Tibial nerve (tissue), 3 donors: ENCODE results near the gene ARID5B.

ENCODE experiments used
- POLR2A ChIP-seq, 2 donors: fragments of 450-650 bp; IDR thresholded peaks; one replicate each; pipeline ENCODE4 v1.6.1; 2017; ENCODE audit warnings: antibody characterized with exemption in 2 of 2, mild to moderate bottlenecking in 2 of 2, moderate library complexity in 2 of 2
- TF ChIP-seq, protein P1 (sequence below), 5 experiments: fragments of 200-600 bp in 3 of 5; fragments of 450-650 bp in 2 of 5; sonication (generic) in 3 of 5; IDR thresholded peaks; one replicate each; pipeline ENCODE4 v1.5.1; 2016 to 2019; ENCODE audit warnings: antibody characterized with exemption in 5 of 5, mild to moderate bottlenecking in 3 of 5, moderate library complexity in 2 of 5

DNA sequence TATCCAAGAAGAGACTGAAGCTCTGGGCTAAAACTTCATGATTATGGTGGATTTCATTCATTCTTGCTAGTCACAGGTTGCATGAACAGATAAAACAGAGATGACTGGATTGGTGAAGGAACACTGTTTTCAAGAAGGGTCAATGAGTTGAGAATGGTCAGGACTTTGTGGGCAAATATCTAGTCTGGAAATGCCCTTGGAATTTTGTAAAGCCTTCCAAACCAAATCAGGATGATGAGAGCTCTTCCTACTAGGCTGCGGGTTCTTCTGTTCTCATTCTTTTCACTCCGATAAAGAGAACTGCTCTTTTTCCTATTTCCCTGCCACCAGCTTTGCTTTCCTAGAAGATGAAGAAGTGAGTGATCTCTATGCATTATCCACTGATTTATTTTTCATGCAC, 171.4 kb downstream of the ARID5B start:
- TF ChIP-seq, protein P1, sequence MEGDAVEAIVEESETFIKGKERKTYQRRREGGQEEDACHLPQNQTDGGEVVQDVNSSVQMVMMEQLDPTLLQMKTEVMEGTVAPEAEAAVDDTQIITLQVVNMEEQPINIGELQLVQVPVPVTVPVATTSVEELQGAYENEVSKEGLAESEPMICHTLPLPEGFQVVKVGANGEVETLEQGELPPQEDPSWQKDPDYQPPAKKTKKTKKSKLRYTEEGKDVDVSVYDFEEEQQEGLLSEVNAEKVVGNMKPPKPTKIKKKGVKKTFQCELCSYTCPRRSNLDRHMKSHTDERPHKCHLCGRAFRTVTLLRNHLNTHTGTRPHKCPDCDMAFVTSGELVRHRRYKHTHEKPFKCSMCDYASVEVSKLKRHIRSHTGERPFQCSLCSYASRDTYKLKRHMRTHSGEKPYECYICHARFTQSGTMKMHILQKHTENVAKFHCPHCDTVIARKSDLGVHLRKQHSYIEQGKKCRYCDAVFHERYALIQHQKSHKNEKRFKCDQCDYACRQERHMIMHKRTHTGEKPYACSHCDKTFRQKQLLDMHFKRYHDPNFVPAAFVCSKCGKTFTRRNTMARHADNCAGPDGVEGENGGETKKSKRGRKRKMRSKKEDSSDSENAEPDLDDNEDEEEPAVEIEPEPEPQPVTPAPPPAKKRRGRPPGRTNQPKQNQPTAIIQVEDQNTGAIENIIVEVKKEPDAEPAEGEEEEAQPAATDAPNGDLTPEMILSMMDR (IDR thresholded peaks at IDR 0.05), result no peak
- TF ChIP-seq POLR2A (IDR thresholded peaks at IDR 0.05), result no peak
